GM23248 (cell line): ENCODE results near the gene IER3IP1. TPM values are rescaled to one million over a fixed set of nuclear protein-coding genes. Genes with fewer than 3 reads are reported as not detected.

Experiments
- DNase-seq: peaks from one replicate; pipeline ENCODE4 v3.0.0-alpha.2; 2015
- H2AFZ ChIP-seq: fragments of 200-600 bp; sonication (generic); 2 replicates; pipeline ENCODE4 v1.6.1; 2016; ENCODE audit warnings: antibody characterized with exemption
- H3F3A ChIP-seq: fragments of 200-600 bp; sonication (generic); 2 replicates; pipeline ENCODE4 v1.6.1; 2016; ENCODE audit warnings: mild to moderate bottlenecking, antibody characterized with exemption, mixed run types; ENCODE audit not compliant: insufficient read depth
- H3K27ac ChIP-seq: fragments of 200-600 bp; sonication (generic); 2 replicates; pipeline ENCODE4 v1.5.1; 2016; ENCODE audit warnings: mild to moderate bottlenecking
- H3K27me3 ChIP-seq: fragments of 200-600 bp; sonication (generic); replicated peaks from 2 replicates; pipeline ENCODE4 v1.6.1; 2016; ENCODE audit warnings: mild to moderate bottlenecking; ENCODE audit not compliant: insufficient read depth
- H3K36me3 ChIP-seq: fragments of 200-600 bp; sonication (generic); 2 replicates; pipeline ENCODE4 v1.6.1; 2016; ENCODE audit warnings: low read depth, mild to moderate bottlenecking
- H3K4me1 ChIP-seq: fragments of 200-600 bp; sonication (generic); 2 replicates; pipeline ENCODE4 v1.6.1; 2016; ENCODE audit warnings: mild to moderate bottlenecking; ENCODE audit not compliant: insufficient read depth
- H3K4me2 ChIP-seq: fragments of 200-600 bp; sonication (generic); one replicate; pipeline ENCODE4 v1.6.1; 2016; ENCODE audit warnings: mild to moderate bottlenecking; ENCODE audit not compliant: unreplicated experiment
- H3K4me3 ChIP-seq: fragments of 200-600 bp; sonication (generic); 2 replicates; pipeline ENCODE4 v1.5.1; 2016; ENCODE audit warnings: mild to moderate bottlenecking
- H3K79me2 ChIP-seq: fragments of 200-600 bp; sonication (generic); 2 replicates; pipeline ENCODE4 v1.6.1; 2016; ENCODE audit warnings: mild to moderate bottlenecking; ENCODE audit not compliant: insufficient read depth
- H3K9ac ChIP-seq: fragments of 200-600 bp; sonication (generic); 2 replicates; pipeline ENCODE4 v1.6.1; 2016; ENCODE audit warnings: mild to moderate bottlenecking
- H3K9me2 ChIP-seq: fragments of 200-600 bp; sonication (generic); 2 replicates; pipeline ENCODE4 v1.6.1; 2016; ENCODE audit warnings: mixed run types, mild to moderate bottlenecking, moderate library complexity; ENCODE audit not compliant: insufficient read depth
- H3K9me3 ChIP-seq: fragments of 200-600 bp; sonication (generic); one replicate; pipeline ENCODE4 v1.6.1; 2017; ENCODE audit warnings: low read depth
- H4K20me1 ChIP-seq: fragments of 200-600 bp; sonication (generic); 2 replicates; pipeline ENCODE4 v1.6.0; 2016; ENCODE audit not compliant: insufficient read depth
- EZH2 ChIP-seq: fragments of 200-600 bp; sonication (generic); IDR thresholded peaks from 2 replicates; pipeline ENCODE4 v1.6.1; 2018; ENCODE audit warnings: antibody characterized with exemption, mild to moderate bottlenecking; ENCODE audit not compliant: insufficient read depth, poor library complexity, severe bottlenecking
- EZH2phosphoT487 ChIP-seq: fragments of 200-600 bp; sonication (generic); IDR thresholded peaks from 2 replicates; pipeline ENCODE4 v1.6.1; 2018; ENCODE audit warnings: antibody characterized with exemption, moderate library complexity, mild to moderate bottlenecking, low read depth; ENCODE audit not compliant: insufficient read depth
- WGBS, 2 experiments: methylation state at CpG; one replicate each; pipeline ENCODE4 v1.1.6; 2015 to 2017; ENCODE audit warnings: low lambda C conversion rate in 2 of 2, low coverage in 1 of 2; ENCODE audit errors: missing lambda C conversion rate in 2 of 2; 5-methylcytosine and 5-hydroxymethylcytosine counted together
- in situ Hi-C: fragments of 300-500 bp; cut with MboI; formaldehyde crosslinking; loops from 2 replicates; pipeline ENCODE4 v1.15.0; 2020
- polyA plus RNA-seq: library from polyadenylated mRNA; unstranded; fragments of >200 nt; fragmentation: Nextera tagmentation; extraction: Ambion mirVana; gene quantifications from 2 replicates; pipeline ENCODE4 v1.2.1, GENCODE V29; 2016
- total RNA-seq: library from RNA; depleted of rRNA; stranded (reverse); fragments of >200 nt; shearing (Covaris generic); gene quantifications from 2 replicates; pipeline ENCODE4 v1.2.3, GENCODE V29; 2014

Gene IER3IP1
- total and polyA plus RNA-seq, 2 experiments from 2014 or later = 26.3 to 39.8 TPM

- Histone ChIP-seq H2AFZ (no peak overlapping the region), H3K9me3 (no peaks in the 10 kb centered on the region), H3K9me2 (no peaks in the 10 kb centered on the region), H3K4me2 (no peak overlapping the region), H3K36me3 (no peaks in the 10 kb centered on the region), H3K79me2 (peaks cover 88% of the 10 kb centered on the region), H4K20me1 (0 out of 2 replicates have a peak, but pooled peaks cover 9% of the 10 kb centered on the region), H3K4me1 (peaks cover 8% of the 10 kb centered on the region; the same call in 1 of the 2 replicates), H3F3A (peaks cover 11% of the 10 kb centered on the region), H3K9ac (no peak overlapping the region), H3K27ac (no peak overlapping the region), H3K4me3 (no peak overlapping the region), H3K27me3 (no peaks in the 10 kb centered on the region)
- no peak for DNase-seq
- 94 to 99% methylated on average over 3 of the region's 3 CpGs for WGBS, 2 experiments
- TF ChIP-seq EZH2phosphoT487 = no peak
- no peak for TF ChIP-seq EZH2
- in situ Hi-C loops = no loop called here
These were observed 30.0 kb downstream of the IER3IP1 start for GRCh38 chr18:47146206-47146605.

- H3K4me1 ChIP-seq = 0 out of 2 replicates have a peak, but pooled peaks cover 3% of the 10 kb centered on the region
- no peak for DNase-seq
- no peak overlapping the region for H3K4me3 ChIP-seq
- in situ Hi-C loops = no loop called here
- H3K4me2 ChIP-seq = no peak overlapping the region
- H4K20me1 ChIP-seq = 0 out of 2 replicates have a peak, but pooled peaks cover 9% of the 10 kb centered on the region
- no peak overlapping the region for H3K9ac ChIP-seq
- H3K36me3 ChIP-seq = no peaks in the 10 kb centered on the region
- H3K9me2 ChIP-seq = no peaks in the 10 kb centered on the region
- 0 out of 2 replicates have a peak, but pooled peaks cover 5% of the 10 kb centered on the region for H3F3A ChIP-seq
- 94 to 96% methylated on average over 4 of the region's 4 CpGs for WGBS, 2 experiments
- H3K79me2 ChIP-seq = peaks cover 97% of the 10 kb centered on the region
- H3K9me3 ChIP-seq = no peaks in the 10 kb centered on the region
- H3K27ac ChIP-seq = no peak overlapping the region
- no peak overlapping the region for H2AFZ ChIP-seq
- H3K27me3 ChIP-seq = no peaks in the 10 kb centered on the region
- TF ChIP-seq EZH2 (no peak), EZH2phosphoT487 (no peak)
These were observed 32.2 kb downstream of the IER3IP1 start for GRCh38 chr18:47143899-47144485.

- WGBS, 2 experiments = 96% methylated on average over 5 of the region's 5 CpGs
- no peak for TF ChIP-seq EZH2
- TF ChIP-seq EZH2phosphoT487 = no peak
- no peak for DNase-seq
- H3K79me2 ChIP-seq = peaks cover 97% of the 10 kb centered on the region
- H3K27ac ChIP-seq = no peak overlapping the region
- H4K20me1 ChIP-seq = 0 out of 2 replicates have a peak, but pooled peaks cover 9% of the 10 kb centered on the region
- in situ Hi-C loops = no loop called here
- H3K9ac ChIP-seq = no peak overlapping the region
- no peaks in the 10 kb centered on the region for H3K36me3 ChIP-seq
- no peaks in the 10 kb centered on the region for H3K4me1 ChIP-seq
- no peaks in the 10 kb centered on the region for H3K9me3 ChIP-seq
- H3K4me2 ChIP-seq = no peak overlapping the region
- H2AFZ ChIP-seq = no peak overlapping the region
- H3K9me2 ChIP-seq = no peaks in the 10 kb centered on the region
- H3K4me3 ChIP-seq = no peak overlapping the region
- H3F3A ChIP-seq = 0 out of 2 replicates have a peak, but pooled peaks cover 5% of the 10 kb centered on the region
- no peaks in the 10 kb centered on the region for H3K27me3 ChIP-seq
These were observed 33.0 kb downstream of the IER3IP1 start for GRCh38 chr18:47143153-47143552.

- DNase-seq = no peak
- H3K4me2 ChIP-seq = no peak overlapping the region
- peaks cover 87% of the 10 kb centered on the region for H3K79me2 ChIP-seq
- H3K4me3 ChIP-seq = no peak overlapping the region
- no peak overlapping the region for H2AFZ ChIP-seq
- H3K36me3 ChIP-seq = no peaks in the 10 kb centered on the region; the same call in 1 of the 2 replicates
- H3F3A ChIP-seq = no peaks in the 10 kb centered on the region
- no peak overlapping the region for H3K9ac ChIP-seq
- no peaks in the 10 kb centered on the region for H3K9me2 ChIP-seq
- H4K20me1 ChIP-seq = 0 out of 2 replicates have a peak, but pooled peaks cover 9% of the 10 kb centered on the region
- no peaks in the 10 kb centered on the region for H3K4me1 ChIP-seq
- H3K27me3 ChIP-seq = no peaks in the 10 kb centered on the region
- in situ Hi-C loops = no loop called here
- no peak overlapping the region for H3K27ac ChIP-seq
- TF ChIP-seq EZH2 (no peak), EZH2phosphoT487 (no peak)
- H3K9me3 ChIP-seq = no peaks in the 10 kb centered on the region
These were observed 34.9 kb downstream of the IER3IP1 start for GRCh38 chr18:47141289-47141688.

- no peak for TF ChIP-seq EZH2phosphoT487
- TF ChIP-seq EZH2 = no peak
- Histone ChIP-seq H3K27me3 (no peaks in the 10 kb centered on the region), H3K4me2 (no peak overlapping the region), H3K4me3 (no peak overlapping the region), H3K9me2 (no peaks in the 10 kb centered on the region), H3K9me3 (no peaks in the 10 kb centered on the region), H3F3A (peaks cover 23% of the 10 kb centered on the region), H3K9ac (no peak overlapping the region), H3K27ac (no peak overlapping the region), H4K20me1 (no peaks in the 10 kb centered on the region), H2AFZ (no peak overlapping the region), H3K79me2 (no peaks in the 10 kb centered on the region), H3K36me3 (0 out of 2 replicates have a peak, but pooled peaks cover 3% of the 10 kb centered on the region), H3K4me1 (peaks cover 15% of the 10 kb centered on the region)
- WGBS, 2 experiments = 97 to 99% methylated on average over 3 of the region's 3 CpGs
- in situ Hi-C loops = no loop called here
- DNase-seq = no peak
These were observed 55.0 kb downstream of the IER3IP1 start for GRCh38 chr18:47121146-47121545.
